ENCODE data around the gene FURIN.
A peak's percentile ranks its signal among the peaks of the same experiment; 100 is the strongest.
"Not testable (repeated sequence)": the region's sequence is repeated elsewhere in the genome, so short reads cannot be mapped to it uniquely, and the experiment has no call there.

Gene FURIN

GRCh38 chr15:90918034-90918788 lies 49.8 kb downstream of the FURIN start:
- no peak for DNase-seq

- no peak for DNase-seq
Measured at GRCh38 chr15:90918835-90919234, 50.4 kb downstream of the FURIN start.

GRCh38 chr15:90921887-90922286 lies 53.5 kb downstream of the FURIN start:
- no peak for DNase-seq

GRCh38 chr15:90922712-90923322 lies 54.4 kb downstream of the FURIN start:
- DNase-seq: peak; percentile 62

- DNase-seq: peak; percentile 20
Measured at GRCh38 chr15:90924375-90924774, 56.0 kb downstream of the FURIN start.

- DNase-seq: not testable (repeated sequence)
Measured at GRCh38 chr15:90926766-90927165, 58.4 kb downstream of the FURIN start.

- not testable (repeated sequence) for DNase-seq
Measured at GRCh38 chr15:90928106-90928505, 59.7 kb downstream of the FURIN start.

GRCh38 chr15:90929246-90930019 lies 61.0 kb downstream of the FURIN start:
- DNase-seq: no peak

- DNase-seq: peak; percentile 17
Measured at GRCh38 chr15:90930861-90931574, 62.6 kb downstream of the FURIN start.

- no peak for DNase-seq
Measured at GRCh38 chr15:90931575-90931827, 63.1 kb downstream of the FURIN start.

- peak; percentile 95 for DNase-seq
Measured at GRCh38 chr15:90931828-90932659, 63.7 kb downstream of the FURIN start, which contains the start of gene HDDC3. Gene HDDC3 (minus strand): TSS chr15:90932549. CDS start chr15:90932540, 9 bp downstream.

- no peak for DNase-seq
Measured at GRCh38 chr15:90932660-90932991, 64.2 kb downstream of the FURIN start.

All from activated CD4-positive, alpha-beta T cell treated with anti-CD3 and anti-CD28 coated beads for 48 hours (primary cell).